Skeletal muscle tissue (tissue), 4 donors: Measurements from ENCODE around the gene TAP1. TPM values are rescaled to one million over a fixed set of nuclear protein-coding genes. Genes with fewer than 3 reads are reported as not detected.
"Not testable (repeated sequence)": the region's sequence is repeated elsewhere in the genome, so short reads cannot be mapped to it uniquely, and the experiment has no call there.

Experiments
- H3K27ac ChIP-seq: one replicate; pipeline ENCODE4 v1.7.0; 2013; ENCODE audit warnings: mild to moderate bottlenecking, low read depth, low read length, inconsistent platforms
- H3K27me3 ChIP-seq, 3 donors: one replicate each; pipeline ENCODE4 v1.7.0; 2013; ENCODE audit warnings: low read length in 3 of 3; ENCODE audit not compliant: control insufficient read depth in 3 of 3, insufficient read depth in 3 of 3
- H3K36me3 ChIP-seq, 3 donors: one replicate each; pipeline ENCODE4 v1.7.0; 2013; ENCODE audit warnings: low read length in 3 of 3; ENCODE audit not compliant: control insufficient read depth in 3 of 3, insufficient read depth in 3 of 3
- H3K4me1 ChIP-seq, 3 donors: one replicate each; pipeline ENCODE4 v1.7.0; 2013; ENCODE audit warnings: low read length in 3 of 3, mild to moderate bottlenecking in 3 of 3; ENCODE audit not compliant: control insufficient read depth in 3 of 3, insufficient read depth in 3 of 3
- H3K4me3 ChIP-seq, 3 donors: one replicate each; pipeline ENCODE4 v1.7.0; 2013; ENCODE audit warnings: low read length in 3 of 3
- H3K9ac ChIP-seq, 3 donors: one replicate each; pipeline ENCODE4 v1.7.0; 2013; ENCODE audit warnings: low read length in 3 of 3, mild to moderate bottlenecking in 3 of 3, moderate library complexity in 2 of 3, low read depth in 1 of 3
- H3K9me3 ChIP-seq, 3 donors: one replicate each; pipeline ENCODE4 v1.7.0; 2013; ENCODE audit warnings: low read length in 3 of 3; ENCODE audit not compliant: control insufficient read depth in 3 of 3
- total RNA-seq: library from RNA; depleted of rRNA; stranded (reverse); fragments of >200 nt; gene quantifications from one replicate; pipeline ENCODE4 v1.2.3, GENCODE V29; 2014
- donor health status: Osteomylitis.

The TAP1 gene
- total RNA-seq, 1 donor from 2014 or later, result 14.1 TPM

- Histone ChIP-seq H3K27ac (no peak overlapping the region), H3K9me3 (no peaks in the 10 kb centered on the region), H3K4me1 (no peaks in the 10 kb centered on the region), H3K9ac (no peak overlapping the region), H3K27me3 (no peaks in the 10 kb centered on the region), H3K4me3 (no peak overlapping the region), H3K36me3 (no peaks in the 10 kb centered on the region)
Observed at GRCh38 chr6:32814145-32814544, 39.4 kb downstream of the TAP1 start.

- H3K36me3 ChIP-seq, result no peaks in the 10 kb centered on the region
- no peaks in the 10 kb centered on the region for H3K9me3 ChIP-seq
- no peak overlapping the region for H3K9ac ChIP-seq
- H3K27ac ChIP-seq, result no peak overlapping the region
- H3K4me3 ChIP-seq, result no peak overlapping the region
- peaks cover 5 to 20% (median 11%) of the 10 kb centered on the region in 3 donors for H3K27me3 ChIP-seq
- no peaks in the 10 kb centered on the region for H3K4me1 ChIP-seq
Observed at GRCh38 chr6:32809171-32809570, 44.3 kb downstream of the TAP1 start.

- H3K36me3 ChIP-seq, result no peaks in the 10 kb centered on the region
- H3K27me3 ChIP-seq, result peaks cover 7 to 23% (median 11%) of the 10 kb centered on the region in 3 donors
- H3K9ac ChIP-seq, result no peak overlapping the region
- H3K4me3 ChIP-seq, result no peak overlapping the region
- H3K27ac ChIP-seq, result no peak overlapping the region
- H3K4me1 ChIP-seq, result no peaks in the 10 kb centered on the region
- no peaks in the 10 kb centered on the region for H3K9me3 ChIP-seq
Observed at GRCh38 chr6:32807020-32807580, 46.4 kb downstream of the TAP1 start.

- H3K36me3 ChIP-seq, H3K9me3 ChIP-seq, H3K9ac ChIP-seq, H3K4me1 ChIP-seq, H3K4me3 ChIP-seq, H3K27ac ChIP-seq: not testable (repeated sequence)
- H3K27me3 ChIP-seq, result peaks cover 11 to 23% (median 11%) of the 10 kb centered on the region in 3 donors
Observed at GRCh38 chr6:32805404-32805803, 48.1 kb downstream of the TAP1 start.

GRCh38 chr6:32803416-32803815 lies 50.1 kb downstream of the TAP1 start:
- H3K4me1 ChIP-seq, result no peaks in the 10 kb centered on the region
- H3K27me3 ChIP-seq, result peaks cover 16 to 33% (median 21%) of the 10 kb centered on the region in 3 donors
- H3K36me3 ChIP-seq, result no peaks in the 10 kb centered on the region
- H3K27ac ChIP-seq, result no peak overlapping the region
- H3K9me3 ChIP-seq, result no peaks in the 10 kb centered on the region
- no peak overlapping the region for H3K9ac ChIP-seq
- no peak overlapping the region for H3K4me3 ChIP-seq

GRCh38 chr6:32799740-32800139 lies 53.8 kb downstream of the TAP1 start:
- H3K9me3 ChIP-seq, result no peaks in the 10 kb centered on the region
- H3K4me1 ChIP-seq, result peaks cover 0 to 8% (median 4%) of the 10 kb centered on the region in 3 donors
- no peaks in the 10 kb centered on the region for H3K36me3 ChIP-seq
- no peak overlapping the region for H3K9ac ChIP-seq
- no peak overlapping the region for H3K4me3 ChIP-seq
- peaks cover 8 to 33% (median 21%) of the 10 kb centered on the region in 3 donors for H3K27me3 ChIP-seq
- no peak overlapping the region for H3K27ac ChIP-seq

GRCh38 chr6:32799168-32799567 lies 54.3 kb downstream of the TAP1 start:
- no peaks in the 10 kb centered on the region for H3K9me3 ChIP-seq
- H3K27me3 ChIP-seq, result peaks cover 9 to 37% (median 26%) of the 10 kb centered on the region in 3 donors
- no peak overlapping the region for H3K9ac ChIP-seq
- no peak overlapping the region for H3K27ac ChIP-seq
- no peaks in the 10 kb centered on the region for H3K36me3 ChIP-seq
- H3K4me3 ChIP-seq, result no peak overlapping the region
- H3K4me1 ChIP-seq, result peaks cover 0 to 8% (median 4%) of the 10 kb centered on the region in 3 donors

- no peaks in the 10 kb centered on the region for H3K9me3 ChIP-seq
- H3K27me3 ChIP-seq, result peaks cover 9 to 46% (median 32%) of the 10 kb centered on the region in 3 donors
Observed at GRCh38 chr6:32796848-32797776, 56.4 kb downstream of the TAP1 start.

More at GRCh38 chr6:32796848-32797776, 56.4 kb downstream of the TAP1 start:
- Histone ChIP-seq H3K9ac (peak overlapping the region; percentile 34 to 63 (median 44)), H3K36me3 (no peaks in the 10 kb centered on the region), H3K27ac (no peak overlapping the region), H3K4me3 (peak overlapping the region; percentile 18 to 68 (median 55)), H3K4me1 (peaks cover 0 to 8% (median 4%) of the 10 kb centered on the region in 3 donors)
